HFF-Myc (cell line): ENCODE results near the gene IQCH.

Experiments
- DNase-seq: peaks from one replicate; pipeline ENCODE4 v3.0.0-alpha.2; 2011; ENCODE audit warnings: low read depth; ENCODE audit errors: extremely low read depth
- H3K4me3 ChIP-seq: replicated peaks from 2 replicates; pipeline ENCODE4 v1.5.1; 2011; ENCODE audit warnings: low read depth, mild to moderate bottlenecking, control low read depth, low read length
- CTCF ChIP-seq: IDR thresholded peaks from 2 replicates; pipeline ENCODE4 v1.5.1; 2012; ENCODE audit warnings: mild to moderate bottlenecking, low read depth, low read length, control low read depth; ENCODE audit errors: missing control alignments

Gene IQCH

DNA sequence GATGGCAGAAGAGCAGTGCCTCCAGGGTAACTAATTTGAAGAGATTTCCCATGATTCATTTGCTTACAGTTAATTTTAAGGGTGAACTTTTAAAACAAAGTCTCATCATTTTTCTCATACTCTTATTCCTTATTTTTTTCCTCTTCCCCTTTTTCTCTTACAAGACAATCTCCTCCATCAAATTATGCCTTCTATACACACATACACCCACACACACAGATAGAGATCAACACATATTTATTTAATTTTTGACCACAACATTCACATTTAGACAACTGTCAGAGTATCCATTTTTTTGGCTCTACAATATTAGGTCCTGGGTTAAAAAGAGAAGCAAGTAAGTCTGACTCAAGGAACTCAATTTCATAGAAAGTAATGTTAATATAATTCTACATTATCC is 37.7 kb upstream of the IQCH start:
- no peak overlapping the region for H3K4me3 ChIP-seq
- no peak for DNase-seq
- no peak for TF ChIP-seq CTCF

GRCh38 chr15:67218428-67218827 is 36.2 kb upstream of the IQCH start:
- no peak for DNase-seq
- no peak overlapping the region for H3K4me3 ChIP-seq
- TF ChIP-seq CTCF, result no peak

DNA sequence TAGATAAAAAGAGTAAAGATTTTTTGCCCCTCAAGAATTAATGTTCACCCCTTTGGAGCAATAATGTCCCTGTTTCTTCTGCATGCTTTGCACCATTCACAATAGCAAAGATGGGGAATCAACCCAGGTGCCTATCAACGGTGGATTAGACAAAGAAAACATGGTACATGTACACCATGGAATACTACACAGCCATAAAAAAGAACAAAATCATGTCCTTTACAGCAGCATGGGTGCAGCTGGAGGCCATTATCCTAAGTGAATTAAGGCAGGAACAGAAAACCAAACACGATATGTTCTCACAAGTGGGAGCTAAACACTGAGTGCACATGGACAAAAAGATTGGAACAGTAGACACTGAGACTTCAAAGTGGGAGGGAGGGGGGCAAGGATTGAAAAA is 35.3 kb upstream of the IQCH start:
- TF ChIP-seq CTCF, result no peak
- no peak for DNase-seq
- no peak overlapping the region for H3K4me3 ChIP-seq

DNA sequence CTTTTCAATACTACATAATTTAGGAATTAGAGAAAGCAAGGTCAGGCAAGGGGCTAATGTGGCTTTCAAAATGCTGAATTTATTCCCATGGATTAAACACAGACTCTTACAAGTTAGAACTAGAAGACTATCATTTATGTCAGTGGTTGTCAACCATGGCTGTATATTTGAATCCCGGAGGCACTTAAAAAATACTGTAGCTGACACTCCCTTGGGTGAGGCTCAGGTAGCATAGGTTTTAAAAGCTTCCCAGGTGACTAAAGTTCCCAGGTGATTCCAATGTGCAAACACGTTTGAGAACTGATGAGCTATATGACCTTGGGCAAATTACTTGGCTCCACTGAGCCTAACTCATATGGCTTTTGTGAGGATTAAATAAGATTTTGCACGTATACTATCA is 29.7 kb upstream of the IQCH start:
- no peak for DNase-seq
- no peak for TF ChIP-seq CTCF
- no peak overlapping the region for H3K4me3 ChIP-seq

DNA sequence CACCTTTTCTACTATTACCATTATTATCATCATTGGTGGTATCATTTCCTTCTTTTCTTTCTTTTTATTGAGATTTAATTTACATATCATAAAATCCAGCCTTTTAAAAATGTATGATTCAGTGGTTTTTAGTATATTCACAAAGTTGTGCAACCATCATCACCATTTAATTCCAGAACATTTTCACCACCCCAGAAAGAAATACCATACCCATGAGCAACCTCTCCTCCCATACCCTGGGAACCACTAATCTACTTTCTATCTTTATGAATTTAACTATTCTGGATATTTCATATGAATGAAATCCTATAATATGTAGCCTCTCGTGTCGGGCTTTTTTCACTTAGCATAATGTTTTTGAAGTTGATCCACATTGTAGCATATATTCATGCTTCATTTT is 29.2 kb upstream of the IQCH start:
- H3K4me3 ChIP-seq, result no peak overlapping the region
- TF ChIP-seq CTCF, result no peak
- DNase-seq, result no peak

GRCh38 chr15:67227431-67227830 is 27.2 kb upstream of the IQCH start:
- DNase-seq, result no peak
- no peak overlapping the region for H3K4me3 ChIP-seq
- TF ChIP-seq CTCF, result no peak

DNA sequence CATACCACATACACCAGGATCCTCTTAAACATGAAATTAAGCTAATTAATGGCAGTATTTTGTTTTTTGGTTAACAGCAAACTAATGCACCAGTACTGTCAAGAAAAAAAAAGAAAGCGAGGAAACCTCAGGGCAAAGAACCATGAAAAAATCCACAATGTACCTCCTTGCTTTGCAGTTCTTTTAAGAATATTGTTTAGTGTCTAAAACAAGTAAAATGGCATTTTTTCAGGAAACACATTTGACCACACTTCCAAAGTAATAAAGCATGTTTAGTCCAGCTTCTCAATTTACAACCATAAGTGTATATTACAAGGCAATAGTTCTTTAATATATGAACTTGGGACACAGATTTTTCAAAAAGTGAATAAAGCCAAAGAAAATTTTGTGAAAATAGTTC is 26.7 kb upstream of the IQCH start:
- DNase-seq, result no peak
- TF ChIP-seq CTCF, result no peak
- H3K4me3 ChIP-seq, result no peak overlapping the region
